K562 treated with DMSO at 1 percent for 48 hours (cell line): ENCODE results near the gene KIR2DL3. TPM values are rescaled to one million over a fixed set of nuclear protein-coding genes. Genes with fewer than 3 reads are reported as not detected.

Experiments used
- total RNA-seq: library from RNA; unstranded; fragments of 300-600 nt; gene quantifications from 2 replicates; pipeline ENCODE4 v1.2.3, GENCODE V29; 2022; ENCODE audit warnings: low replicate concordance; ENCODE audit errors: extremely low read depth

KIR2DL3 gene
- total RNA-seq, result not detected in 2 replicates

GRCh38 chr19:54738306-54738705 is at the start of gene KIR2DL3:
KIR2DL3 (plus strand) TSS chr19:54738513; CDS start chr19:54738546, 33 bp downstream.

GRCh38 chr19:54724142-54724541 is 14.2 kb upstream of the KIR2DL3 start, which contains the start of gene KIR3DL3:
KIR3DL3 (plus strand) TSS chr19:54724442; CDS start chr19:54724497, 55 bp downstream.

GRCh38 chr19:54769646-54770045 is 31.3 kb downstream of the KIR2DL3 start, which contains the start of gene KIR2DL1:
KIR2DL1 (plus strand) TSS chr19:54769793; CDS start chr19:54769851, 58 bp downstream.

Other genes with a start within 250 kb of the KIR2DL3 start
- not detected in 2 replicates for gene LAIR2, start 235.7 kb upstream of the KIR2DL3 start, total RNA-seq
- gene LILRA2, start 164.7 kb upstream of the KIR2DL3 start, total RNA-seq, result not detected in 2 replicates
- not detected in 2 replicates for gene LILRA1, start 144.9 kb upstream of the KIR2DL3 start, total RNA-seq
- not detected in 2 replicates for gene LILRB1, start 108.0 kb upstream of the KIR2DL3 start, total RNA-seq
- gene LILRB4, start 75.5 kb upstream of the KIR2DL3 start, total RNA-seq, result not detected in 2 replicates
- gene KIR3DL3, start 14.1 kb upstream of the KIR2DL3 start, total RNA-seq, result not detected in 2 replicates
- gene KIR2DL1, start 31.3 kb downstream of the KIR2DL3 start, total RNA-seq, result not detected in 2 replicates
- not detected in 2 replicates for gene KIR2DL4, start 65.1 kb downstream of the KIR2DL3 start, total RNA-seq
- gene KIR3DL1, start 78.0 kb downstream of the KIR2DL3 start, total RNA-seq, result not detected in 2 replicates
- not detected in 2 replicates for gene KIR2DS4, start 94.2 kb downstream of the KIR2DL3 start, total RNA-seq
- gene KIR3DL2, start 111.9 kb downstream of the KIR2DL3 start, total RNA-seq, result not detected in 2 replicates
- gene FCAR, start 135.7 kb downstream of the KIR2DL3 start, total RNA-seq, result not detected in 2 replicates
- gene NCR1, start 167.6 kb downstream of the KIR2DL3 start, total RNA-seq, result not detected in 2 replicates
- gene NLRP7, start 209.0 kb downstream of the KIR2DL3 start, total RNA-seq, result not detected in 2 replicates
- not detected in 2 replicates for gene NLRP2, start 227.9 kb downstream of the KIR2DL3 start, total RNA-seq